ENCODE measurements around the gene RYR2.

RYR2 gene

DNA sequence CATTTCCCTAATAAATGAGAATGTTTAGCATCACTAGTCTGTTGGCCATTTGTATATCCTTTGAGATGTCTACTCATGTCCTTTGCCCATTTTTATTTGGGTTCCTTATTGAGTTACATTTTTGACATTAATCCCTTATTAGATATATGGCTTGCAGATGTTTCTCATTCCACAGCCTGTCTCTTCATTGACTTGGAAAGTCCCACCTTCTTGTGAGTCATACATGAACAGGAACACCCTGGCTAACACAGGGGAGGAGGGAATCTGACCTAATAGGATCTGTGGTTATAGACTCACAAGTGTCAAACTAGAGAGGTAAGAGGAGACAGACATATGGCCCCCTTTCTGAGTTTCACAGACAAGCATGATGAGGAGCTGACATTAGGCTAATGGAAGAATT, 837.2 kb downstream of the RYR2 start:
- no peak for DNase-seq

All from GOT3 (cell line).